Natural killer cell (primary cell): ENCODE measurements around the gene COPS3. TPM values are rescaled to one million over a fixed set of nuclear protein-coding genes. Genes with fewer than 3 reads are reported as not detected.

ENCODE experiments used
- ATAC-seq, 3 donors: fragments of 150-1000 bp in 2 of 3; fragments of 200-7000 bp in 1 of 3; cut with Tn5 transposase; 1 replicate in 1 of 3; 2 replicates in 2 of 3; pipeline ENCODE4 v1.10.0; 2021; ENCODE audit warnings: mild to moderate bottlenecking in 2 of 3, moderate library complexity in 2 of 3
- DNase-seq, 2 donors: peaks; one replicate each; pipeline versions ENCODE4 v3.0.0 to v3.0.0-alpha.2; 2013 to 2021; ENCODE audit warnings: mixed read lengths in 1 of 2
- H3K27ac ChIP-seq: one replicate; pipeline ENCODE4 v1.5.1; 2013; ENCODE audit warnings: mild to moderate bottlenecking, low read length
- H3K27me3 ChIP-seq: one replicate; pipeline ENCODE4 v1.6.1; 2013; ENCODE audit warnings: low read length; ENCODE audit not compliant: control insufficient read depth, insufficient read depth
- H3K36me3 ChIP-seq: one replicate; pipeline ENCODE4 v1.6.1; 2013; ENCODE audit warnings: low read length; ENCODE audit not compliant: control insufficient read depth, insufficient read depth
- H3K4me1 ChIP-seq: one replicate; pipeline ENCODE4 v1.6.1; 2013; ENCODE audit warnings: low read length; ENCODE audit not compliant: control insufficient read depth, insufficient read depth
- H3K4me3 ChIP-seq: one replicate; pipeline ENCODE4 v1.5.1; 2013; ENCODE audit warnings: low read length
- H3K9me3 ChIP-seq: one replicate; pipeline ENCODE4 v1.6.1; 2013; ENCODE audit warnings: low read length; ENCODE audit not compliant: control insufficient read depth, insufficient read depth
- H3K27ac Mint-ChIP-seq, 2 donors: one replicate each; pipeline ENCODE4 v1.8.0; 2022; ENCODE audit warnings: mild to moderate bottlenecking in 2 of 2, mixed read lengths in 2 of 2, moderate library complexity in 1 of 2
- H3K27me3 Mint-ChIP-seq, 2 donors: one replicate each; pipeline ENCODE4 v1.8.0; 2022; ENCODE audit warnings: low read depth in 2 of 2, mixed read lengths in 2 of 2
- H3K36me3 Mint-ChIP-seq: one replicate; pipeline ENCODE4 v1.8.0; 2022; ENCODE audit warnings: mixed read lengths
- H3K4me1 Mint-ChIP-seq, 2 donors: one replicate each; pipeline ENCODE4 v1.8.0; 2022; ENCODE audit warnings: mixed read lengths in 2 of 2
- H3K4me3 Mint-ChIP-seq: one replicate; pipeline ENCODE4 v1.8.0; 2022; ENCODE audit warnings: mild to moderate bottlenecking, moderate library complexity, mixed read lengths
- H3K9me3 Mint-ChIP-seq, 2 donors: one replicate each; pipeline ENCODE4 v1.8.0; 2022; ENCODE audit warnings: mixed read lengths in 2 of 2
- WGBS: methylation state at CpG from one replicate; pipeline ENCODE4 v1.1.7; 2013; ENCODE audit warnings: missing lambda C conversion rate; ENCODE audit not compliant: insufficient coverage; 5-methylcytosine and 5-hydroxymethylcytosine counted together
- intact Hi-C: fragments of 100-400 bp; cut with micrococcal nuclease; formaldehyde crosslinking; loops from one replicate; pipeline ENCODE4 v1.14.2; 2022
- total RNA-seq, 4 donors: library from RNA; stranded (reverse); fragments of 120-200 nt in 1 of 4; gene quantifications; one replicate each; pipeline versions ENCODE4 v1.2.3 to v1.2.4, GENCODE V29; 2013 to 2022
- TF ChIP-seq, protein P1 (sequence below): fragments of 200-600 bp; IDR thresholded peaks from one replicate; pipeline ENCODE4 v1.8.0; 2022; ENCODE audit warnings: antibody characterized with exemption

COPS3 gene
- total RNA-seq, 3 donors from 2014 or later (not counting 1 experiment from before 2014, with no cell fraction given): 101 to 115 (median 102) TPM

DNA sequence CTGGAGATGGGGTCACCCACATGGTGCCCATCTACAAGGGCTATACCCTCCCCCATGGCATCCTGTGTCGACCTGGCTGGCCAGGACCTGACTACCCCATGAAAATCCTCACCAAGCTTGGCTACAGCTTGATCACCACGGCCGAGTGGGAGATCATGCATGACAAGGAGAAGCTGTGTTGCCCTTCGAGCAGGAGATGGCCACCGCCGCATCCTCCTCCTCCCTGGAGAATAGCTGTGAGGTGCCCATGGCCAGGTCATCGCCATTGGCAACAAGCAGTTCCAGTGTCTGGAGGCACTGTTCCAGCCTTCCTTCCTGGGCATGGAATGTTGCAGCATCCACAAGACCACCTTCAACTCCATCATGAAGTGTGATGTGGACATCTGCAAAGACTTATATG is 38.8 kb downstream of the COPS3 start:
- no peaks in the 10 kb centered on the region for H3K36me3 Mint-ChIP-seq
- H3K4me3 Mint-ChIP-seq: no peak overlapping the region
- TF ChIP-seq, protein P1, sequence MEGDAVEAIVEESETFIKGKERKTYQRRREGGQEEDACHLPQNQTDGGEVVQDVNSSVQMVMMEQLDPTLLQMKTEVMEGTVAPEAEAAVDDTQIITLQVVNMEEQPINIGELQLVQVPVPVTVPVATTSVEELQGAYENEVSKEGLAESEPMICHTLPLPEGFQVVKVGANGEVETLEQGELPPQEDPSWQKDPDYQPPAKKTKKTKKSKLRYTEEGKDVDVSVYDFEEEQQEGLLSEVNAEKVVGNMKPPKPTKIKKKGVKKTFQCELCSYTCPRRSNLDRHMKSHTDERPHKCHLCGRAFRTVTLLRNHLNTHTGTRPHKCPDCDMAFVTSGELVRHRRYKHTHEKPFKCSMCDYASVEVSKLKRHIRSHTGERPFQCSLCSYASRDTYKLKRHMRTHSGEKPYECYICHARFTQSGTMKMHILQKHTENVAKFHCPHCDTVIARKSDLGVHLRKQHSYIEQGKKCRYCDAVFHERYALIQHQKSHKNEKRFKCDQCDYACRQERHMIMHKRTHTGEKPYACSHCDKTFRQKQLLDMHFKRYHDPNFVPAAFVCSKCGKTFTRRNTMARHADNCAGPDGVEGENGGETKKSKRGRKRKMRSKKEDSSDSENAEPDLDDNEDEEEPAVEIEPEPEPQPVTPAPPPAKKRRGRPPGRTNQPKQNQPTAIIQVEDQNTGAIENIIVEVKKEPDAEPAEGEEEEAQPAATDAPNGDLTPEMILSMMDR: no peak
- DNase-seq: no peak
- no peak for ATAC-seq
- intact Hi-C loops: no loop called here
- Histone ChIP-seq H3K4me1 (peaks cover 9% of the 10 kb centered on the region), H3K27me3 (no peaks in the 10 kb centered on the region), H3K36me3 (peaks cover 15% of the 10 kb centered on the region), H3K4me3 (no peak overlapping the region), H3K27ac (no peak overlapping the region), H3K9me3 (no peaks in the 10 kb centered on the region)
- no peaks in the 10 kb centered on the region for H3K27me3 Mint-ChIP-seq
- H3K27ac Mint-ChIP-seq: no peak overlapping the region
- WGBS: 96% methylated on average over 7 of the region's 7 CpGs
- H3K4me1 Mint-ChIP-seq: peaks cover 11 to 17% of the 10 kb centered on the region in 2 donors
- H3K9me3 Mint-ChIP-seq: no peaks in the 10 kb centered on the region

DNA sequence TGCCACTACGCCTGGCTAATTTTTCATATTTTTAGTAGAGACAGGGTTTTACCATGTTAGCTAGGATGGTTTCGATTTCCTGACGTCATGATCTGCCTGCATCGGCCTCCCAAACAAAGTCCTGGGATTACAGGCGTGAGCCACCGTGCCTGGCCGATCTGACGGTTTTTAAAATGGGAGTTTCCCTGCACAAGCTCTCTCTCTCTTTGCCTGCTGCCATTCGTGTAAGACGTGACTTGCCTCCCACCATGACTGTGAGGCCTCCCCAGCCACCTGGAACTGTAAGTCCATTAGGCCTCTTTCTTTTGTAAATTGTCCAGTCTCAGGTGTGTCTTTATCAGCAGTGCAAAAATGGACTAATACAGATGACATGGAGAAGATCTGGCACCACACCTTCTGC is 39.4 kb downstream of the COPS3 start:
- H3K9me3 Mint-ChIP-seq: no peaks in the 10 kb centered on the region
- no peak overlapping the region for H3K4me3 ChIP-seq
- intact Hi-C loops: no loop called here
- H3K27me3 Mint-ChIP-seq: no peaks in the 10 kb centered on the region
- H3K4me1 Mint-ChIP-seq: peaks cover 13 to 22% of the 10 kb centered on the region in 2 donors
- no peak overlapping the region for H3K27ac Mint-ChIP-seq
- no peaks in the 10 kb centered on the region for H3K9me3 ChIP-seq
- no peaks in the 10 kb centered on the region for H3K36me3 Mint-ChIP-seq
- no peak overlapping the region for H3K4me3 Mint-ChIP-seq
- peaks cover 10% of the 10 kb centered on the region for H3K4me1 ChIP-seq
- no peaks in the 10 kb centered on the region for H3K27me3 ChIP-seq
- H3K36me3 ChIP-seq: peaks cover 9% of the 10 kb centered on the region
- 85% methylated on average over 10 of the region's 10 CpGs for WGBS
- no peak for DNase-seq
- TF ChIP-seq, protein P1: no peak
- ATAC-seq: no peak
- no peak overlapping the region for H3K27ac ChIP-seq

DNA sequence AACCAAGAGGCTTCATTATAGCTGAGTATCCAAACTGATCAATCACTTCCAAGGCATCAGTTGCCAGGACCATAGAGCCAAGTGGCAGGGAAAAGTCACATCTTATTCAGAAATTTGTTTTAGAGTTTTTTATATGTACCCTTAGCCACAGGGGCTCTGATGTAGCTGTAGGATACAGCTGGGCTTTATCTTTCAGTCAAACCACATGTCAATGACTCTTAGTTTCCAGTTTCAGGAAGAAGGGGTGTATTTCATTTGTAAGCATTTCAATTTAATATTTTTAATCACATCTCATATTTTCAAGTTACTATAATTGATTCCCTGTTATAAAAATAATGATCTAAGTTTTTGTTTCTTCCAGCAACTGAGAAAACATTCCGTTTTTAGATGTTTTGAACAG is 41.2 kb downstream of the COPS3 start:
- ATAC-seq (no peak), DNase-seq (no peak)
- peak overlapping the region; percentile 73 for H3K4me3 Mint-ChIP-seq
- intact Hi-C loops: loop anchor here (5.0 kb wide), 1 partner anchor 198 kb away; the partner anchor contains the start of gene MPRIP
- no peaks in the 10 kb centered on the region for H3K36me3 Mint-ChIP-seq
- Histone ChIP-seq H3K9me3 (no peaks in the 10 kb centered on the region), H3K27me3 (no peaks in the 10 kb centered on the region), H3K4me1 (peaks cover 26% of the 10 kb centered on the region), H3K4me3 (no peak overlapping the region), H3K36me3 (no peaks in the 10 kb centered on the region), H3K27ac (no peak overlapping the region)
- H3K4me1 Mint-ChIP-seq: peaks cover 30 to 40% of the 10 kb centered on the region in 2 donors
- H3K27ac Mint-ChIP-seq: peak overlapping the region in 1 of 2 donors; percentile 34
- 71% methylated on average over 1 of the region's 1 CpG for WGBS
- H3K27me3 Mint-ChIP-seq: no peaks in the 10 kb centered on the region
- H3K9me3 Mint-ChIP-seq: no peaks in the 10 kb centered on the region
- TF ChIP-seq, protein P1: no peak
